ENCODE results near the gene RIMBP2.

DNA sequence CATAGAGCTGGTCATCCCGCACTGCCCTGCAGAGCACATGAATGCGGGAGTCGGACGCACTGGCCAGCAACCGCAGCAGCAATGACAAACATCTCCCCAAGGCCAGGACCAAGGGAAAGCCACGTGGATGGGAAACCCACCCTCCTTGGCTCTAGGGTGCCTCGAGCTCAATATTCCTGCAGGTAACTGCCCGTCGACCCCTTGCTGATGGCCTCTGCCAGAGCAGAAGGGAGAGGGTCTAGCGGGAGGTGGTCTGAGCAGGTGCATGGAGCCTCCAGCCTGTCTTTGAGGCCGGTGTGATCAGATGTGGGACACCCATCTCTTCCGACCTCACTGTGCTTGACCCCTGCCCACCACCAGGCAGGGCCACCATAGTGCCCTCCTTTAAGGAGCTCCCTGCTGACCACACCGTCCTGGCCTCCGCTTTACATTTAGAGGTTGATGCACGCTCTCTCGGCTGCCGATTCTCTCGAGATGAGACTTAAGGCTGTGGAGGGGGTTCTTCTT is 288.7 kb downstream of the RIMBP2 start:
- TF ChIP-seq, protein P1, sequence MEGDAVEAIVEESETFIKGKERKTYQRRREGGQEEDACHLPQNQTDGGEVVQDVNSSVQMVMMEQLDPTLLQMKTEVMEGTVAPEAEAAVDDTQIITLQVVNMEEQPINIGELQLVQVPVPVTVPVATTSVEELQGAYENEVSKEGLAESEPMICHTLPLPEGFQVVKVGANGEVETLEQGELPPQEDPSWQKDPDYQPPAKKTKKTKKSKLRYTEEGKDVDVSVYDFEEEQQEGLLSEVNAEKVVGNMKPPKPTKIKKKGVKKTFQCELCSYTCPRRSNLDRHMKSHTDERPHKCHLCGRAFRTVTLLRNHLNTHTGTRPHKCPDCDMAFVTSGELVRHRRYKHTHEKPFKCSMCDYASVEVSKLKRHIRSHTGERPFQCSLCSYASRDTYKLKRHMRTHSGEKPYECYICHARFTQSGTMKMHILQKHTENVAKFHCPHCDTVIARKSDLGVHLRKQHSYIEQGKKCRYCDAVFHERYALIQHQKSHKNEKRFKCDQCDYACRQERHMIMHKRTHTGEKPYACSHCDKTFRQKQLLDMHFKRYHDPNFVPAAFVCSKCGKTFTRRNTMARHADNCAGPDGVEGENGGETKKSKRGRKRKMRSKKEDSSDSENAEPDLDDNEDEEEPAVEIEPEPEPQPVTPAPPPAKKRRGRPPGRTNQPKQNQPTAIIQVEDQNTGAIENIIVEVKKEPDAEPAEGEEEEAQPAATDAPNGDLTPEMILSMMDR (conservative IDR thresholded peaks at IDR 0.05 in 1 of 2, IDR thresholded peaks at IDR 0.05 in 1 of 2; ENCODE audit: extremely low read depth in 1 of 2, insufficient read depth in 1 of 2, low read depth in 1 of 2, low read length in 2 of 2), result no peak
- TF ChIP-seq EZH2 (IDR thresholded peaks at IDR 0.05; ENCODE audit: borderline replicate concordance, low read length), result no peak
